ENCODE measurements around the gene WBP2NL.

DNA sequence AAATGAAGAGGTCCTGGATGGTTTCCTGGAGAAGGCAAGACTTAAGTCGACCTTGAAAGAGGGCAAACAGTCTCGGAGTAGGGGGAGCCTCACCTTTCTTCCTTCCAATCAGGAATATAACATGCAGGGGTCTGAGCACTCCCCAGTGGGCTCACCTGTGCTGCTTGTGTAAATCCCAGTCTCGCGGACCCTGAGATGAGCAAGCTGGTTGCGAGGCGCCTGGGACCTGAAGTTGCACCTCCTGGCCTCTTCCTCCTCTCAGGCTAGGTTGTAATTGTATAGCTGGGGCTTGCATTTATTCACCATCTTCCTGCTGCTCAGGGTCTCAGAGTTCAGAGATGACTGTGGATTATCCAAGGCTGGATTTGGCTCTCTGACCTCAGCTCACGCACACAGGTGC is 7.5 kb upstream of the WBP2NL start:
- TF ChIP-seq, protein P1, sequence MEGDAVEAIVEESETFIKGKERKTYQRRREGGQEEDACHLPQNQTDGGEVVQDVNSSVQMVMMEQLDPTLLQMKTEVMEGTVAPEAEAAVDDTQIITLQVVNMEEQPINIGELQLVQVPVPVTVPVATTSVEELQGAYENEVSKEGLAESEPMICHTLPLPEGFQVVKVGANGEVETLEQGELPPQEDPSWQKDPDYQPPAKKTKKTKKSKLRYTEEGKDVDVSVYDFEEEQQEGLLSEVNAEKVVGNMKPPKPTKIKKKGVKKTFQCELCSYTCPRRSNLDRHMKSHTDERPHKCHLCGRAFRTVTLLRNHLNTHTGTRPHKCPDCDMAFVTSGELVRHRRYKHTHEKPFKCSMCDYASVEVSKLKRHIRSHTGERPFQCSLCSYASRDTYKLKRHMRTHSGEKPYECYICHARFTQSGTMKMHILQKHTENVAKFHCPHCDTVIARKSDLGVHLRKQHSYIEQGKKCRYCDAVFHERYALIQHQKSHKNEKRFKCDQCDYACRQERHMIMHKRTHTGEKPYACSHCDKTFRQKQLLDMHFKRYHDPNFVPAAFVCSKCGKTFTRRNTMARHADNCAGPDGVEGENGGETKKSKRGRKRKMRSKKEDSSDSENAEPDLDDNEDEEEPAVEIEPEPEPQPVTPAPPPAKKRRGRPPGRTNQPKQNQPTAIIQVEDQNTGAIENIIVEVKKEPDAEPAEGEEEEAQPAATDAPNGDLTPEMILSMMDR (conservative IDR thresholded peaks at IDR 0.05; ENCODE audit: low read length), result no peak
- TF ChIP-seq EZH2phosphoT487 (IDR thresholded peaks at IDR 0.05; ENCODE audit: borderline replicate concordance), result no peak
